Neural cell (in vitro differentiated cells): ENCODE measurements around the gene PTDSS2. TPM values are rescaled to one million over a fixed set of nuclear protein-coding genes. Genes with fewer than 3 reads are reported as not detected.

Experiments
- H2AFZ ChIP-seq: fragments of 200-600, 300-800 bp; sonication (generic), shearing (Covaris generic); 2 replicates; pipeline ENCODE4 v1.6.0; 2014; ENCODE audit warnings: low read depth, mild to moderate bottlenecking, antibody characterized with exemption, low read length, moderate library complexity
- H3F3A ChIP-seq: fragments of 200-600 bp; shearing (Covaris generic); 2 replicates; pipeline ENCODE4 v1.6.1; 2016; ENCODE audit warnings: mild to moderate bottlenecking, moderate library complexity, mixed read lengths, antibody characterized with exemption, low read length; ENCODE audit not compliant: insufficient read depth, poor library complexity, severe bottlenecking
- H3K27ac ChIP-seq: fragments of 200-600, 300-800 bp; sonication (generic), shearing (Covaris generic); 2 replicates; pipeline ENCODE4 v1.5.1; 2014; ENCODE audit warnings: mild to moderate bottlenecking, low read length, moderate library complexity
- H3K27me3 ChIP-seq: fragments of 300-800, 200-600 bp; sonication (generic), shearing (Covaris generic); 2 replicates; pipeline ENCODE4 v1.6.0; 2014; ENCODE audit warnings: mild to moderate bottlenecking, low read depth, low read length, moderate library complexity; ENCODE audit not compliant: insufficient read depth
- H3K36me3 ChIP-seq: fragments of 300-800, 200-600 bp; sonication (generic), shearing (Covaris generic); 2 replicates; pipeline ENCODE4 v1.5.1; 2014; ENCODE audit warnings: mild to moderate bottlenecking, antibody characterized with exemption, low read length, moderate library complexity; ENCODE audit not compliant: insufficient read depth
- H3K4me2 ChIP-seq: fragments of 300-800, 200-600 bp; sonication (generic), shearing (Covaris generic); 2 replicates; pipeline ENCODE4 v1.6.0; 2014; ENCODE audit warnings: mild to moderate bottlenecking, low read length
- H3K4me3 ChIP-seq: fragments of 300-800, 200-600 bp; sonication (generic), shearing (Covaris generic); 2 replicates; pipeline ENCODE4 v1.5.1; 2014; ENCODE audit warnings: mild to moderate bottlenecking, low read length, moderate library complexity
- H3K79me2 ChIP-seq: fragments of 200-600 bp; shearing (Covaris generic); replicated peaks from 2 replicates; pipeline ENCODE4 v1.6.0; 2014; ENCODE audit warnings: mild to moderate bottlenecking, low read length, moderate library complexity; ENCODE audit not compliant: insufficient read depth
- H3K9ac ChIP-seq: fragments of 300-800, 200-600 bp; sonication (generic), shearing (Covaris generic); 2 replicates; pipeline ENCODE4 v1.6.1; 2016; ENCODE audit warnings: mild to moderate bottlenecking, low read length, mixed read lengths
- H3K9me2 ChIP-seq: fragments of 200-600 bp; shearing (Covaris generic); 2 replicates; pipeline ENCODE4 v1.6.1; 2016; ENCODE audit warnings: mild to moderate bottlenecking, low read length, mixed read lengths; ENCODE audit not compliant: insufficient read depth
- H3K9me3 ChIP-seq: fragments of 200-600, 300-800 bp; sonication (generic), shearing (Covaris generic); 2 replicates; pipeline ENCODE4 v1.6.1; 2016; ENCODE audit warnings: mild to moderate bottlenecking, mixed run types, low read length, moderate library complexity, mixed read lengths
- H4K20me1 ChIP-seq: fragments of 200-600 bp; shearing (Covaris generic); 2 replicates; pipeline ENCODE4 v1.6.1; 2016; ENCODE audit warnings: mild to moderate bottlenecking, mixed run types; ENCODE audit not compliant: insufficient read depth
- EZH2 ChIP-seq: fragments of 200-600, 300-800 bp; shearing (Covaris generic), sonication (generic); IDR thresholded peaks from 2 replicates; pipeline ENCODE4 v1.6.1; 2014; ENCODE audit warnings: antibody characterized with exemption, low read length, borderline replicate concordance, mild to moderate bottlenecking; ENCODE audit not compliant: insufficient read depth, poor library complexity, severe bottlenecking
- MXI1 ChIP-seq: fragments of 450-650 bp; conservative IDR thresholded peaks from 2 replicates; pipeline ENCODE4 v1.6.1; 2014; ENCODE audit warnings: antibody characterized with exemption, mild to moderate bottlenecking; ENCODE audit not compliant: poor library complexity, severe bottlenecking
- POLR2AphosphoS5 ChIP-seq: IDR thresholded peaks from 2 replicates; pipeline ENCODE4 v1.6.1; 2012
- RAD21 ChIP-seq: fragments of 450-650 bp; conservative IDR thresholded peaks from 2 replicates; pipeline ENCODE4 v1.6.1; 2014; ENCODE audit warnings: antibody characterized with exemption, mild to moderate bottlenecking, moderate library complexity
- REST ChIP-seq: IDR thresholded peaks from 2 replicates; pipeline ENCODE4 v1.6.1; 2012; ENCODE audit warnings: borderline replicate concordance
- SMC3 ChIP-seq: fragments of 450-650 bp; conservative IDR thresholded peaks from 2 replicates; pipeline ENCODE4 v1.6.1; 2014; ENCODE audit warnings: antibody characterized with exemption, mild to moderate bottlenecking, moderate library complexity; ENCODE audit not compliant: poor library complexity
- TAF1 ChIP-seq: IDR thresholded peaks from 2 replicates; pipeline ENCODE4 v1.6.1; 2012; ENCODE audit warnings: low read depth
- polyA plus RNA-seq: library from polyadenylated mRNA; depleted of rRNA; stranded (reverse); fragments of >200 nt; gene quantifications from 2 replicates; pipeline ENCODE4 v1.2.3, GENCODE V29; 2014

PTDSS2 gene
- polyA plus RNA-seq, 1 donor from 2014 or later: 54.3 TPM

GRCh38 chr11:473415-473814 lies 23.3 kb downstream of the PTDSS2 start:
- Histone ChIP-seq H4K20me1 (no peaks in the 10 kb centered on the region), H3K9ac (no peak overlapping the region), H3K36me3 (peaks cover 6% of the 10 kb centered on the region), H3K4me2 (no peak overlapping the region), H2AFZ (no peak overlapping the region), H3K79me2 (no peaks in the 10 kb centered on the region), H3K9me3 (no peaks in the 10 kb centered on the region), H3K27me3 (no peaks in the 10 kb centered on the region), H3K9me2 (no peaks in the 10 kb centered on the region), H3F3A (no peaks in the 10 kb centered on the region), H3K4me3 (no peak overlapping the region), H3K27ac (no peak overlapping the region)
- no peak for TF ChIP-seq REST
- no peak for TF ChIP-seq POLR2AphosphoS5
- TF ChIP-seq TAF1: no peak

- H3K4me3 ChIP-seq: no peak overlapping the region
- H3K27ac ChIP-seq: no peak overlapping the region
- TF ChIP-seq TAF1 (no peak), EZH2 (no peak), POLR2AphosphoS5 (no peak), RAD21 (no peak), MXI1 (no peak), REST (no peak), SMC3 (no peak)
- H3K9ac ChIP-seq: no peak overlapping the region
- no peaks in the 10 kb centered on the region for H3K79me2 ChIP-seq
- no peaks in the 10 kb centered on the region for H3F3A ChIP-seq
- H3K9me3 ChIP-seq: no peaks in the 10 kb centered on the region
- H2AFZ ChIP-seq: no peak overlapping the region
- no peaks in the 10 kb centered on the region for H4K20me1 ChIP-seq
- H3K36me3 ChIP-seq: peaks cover 6% of the 10 kb centered on the region
- H3K27me3 ChIP-seq: no peaks in the 10 kb centered on the region
- no peak overlapping the region for H3K4me2 ChIP-seq
- H3K9me2 ChIP-seq: no peaks in the 10 kb centered on the region
Observed at GRCh38 chr11:473962-474785, 24.1 kb downstream of the PTDSS2 start.
